ENCODE measurements around the gene SLC35F2. TPM values are rescaled to one million over a fixed set of nuclear protein-coding genes. Genes with fewer than 3 reads are reported as not detected.

Gene SLC35F2
- total and polyA plus RNA-seq, 2 of the 8 experiments (the other 6 are each of a cell fraction or from before 2014, with no cell fraction given) = 15.1 to 29.7 TPM

GRCh38 chr11:107842412-107843100 is 16.0 kb downstream of the SLC35F2 start:
- 85% methylated on average over 8 of the region's 8 CpGs; no CpG with 5 or more reads in 1 of the 2 experiments for WGBS, 2 experiments (ENCODE audit: extremely low coverage in 1 of 2, insufficient coverage in 1 of 2, insufficient read length in 1 of 2, insufficient replicate concordance in 2 of 2, low coverage in 1 of 2, low lambda C conversion rate in 2 of 2, missing lambda C conversion rate in 1 of 2)
- no peak overlapping the region for H3K27ac ChIP-seq (ENCODE audit: low read depth, low read length)

More at GRCh38 chr11:107842412-107843100, 16.0 kb downstream of the SLC35F2 start:
- Histone ChIP-seq H3K18ac (ENCODE audit: extremely low read depth, low read length) (no peak overlapping the region), H3K27me3 (replicated peaks in 1 of 4; ENCODE audit: control insufficient read depth in 3 of 4, extremely low read depth in 1 of 4, insufficient read depth in 3 of 4, low read length in 3 of 4) (no peaks in the 10 kb centered on the region), H3K4me2 (ENCODE audit: insufficient read depth in 1 of 2, low read depth in 2 of 2, low read length in 2 of 2) (no peak overlapping the region), H3K36me3 (ENCODE audit: control insufficient read depth in 2 of 4, insufficient read depth in 4 of 4, low read length in 3 of 4) (no peaks in the 10 kb centered on the region), H4K91ac (replicated peaks; ENCODE audit: insufficient read length, low read length) (no peak overlapping the region), H3K79me2 (ENCODE audit: control insufficient read depth in 1 of 2, insufficient read depth in 2 of 2, low read length in 2 of 2) (peaks cover 0 to 8% of the 10 kb centered on the region in 2 experiments; a peak in 2 of 4 replicates), H4K5ac (ENCODE audit: insufficient read length, low read depth, low read length) (no peak overlapping the region), H3K4ac (replicated peaks; ENCODE audit: insufficient read length, low read depth, low read length) (no peak overlapping the region), H3K23me2 (ENCODE audit: low read depth, low read length) (no peaks in the 10 kb centered on the region), H4K8ac (ENCODE audit: extremely low read depth, insufficient read depth, low read length) (no peak overlapping the region), H3K4me3 (ENCODE audit: extremely low read depth in 1 of 4, insufficient read depth in 2 of 4, low read depth in 3 of 4, low read length in 4 of 4) (no peak overlapping the region), H3K79me1 (ENCODE audit: low read depth, low read length) (peaks cover 4% of the 10 kb centered on the region; the same call in 1 of the 2 replicates), H3K23ac (ENCODE audit: insufficient read length) (no peak overlapping the region), H2BK5ac (ENCODE audit: low read depth, low read length) (no peak overlapping the region), H2BK120ac (replicated peaks; ENCODE audit: low read depth, low read length) (no peak overlapping the region), H4K20me1 (replicated peaks in 1 of 2; ENCODE audit: control insufficient read depth in 1 of 2, insufficient read depth in 2 of 2, low read length in 2 of 2) (no peaks in the 10 kb centered on the region), H2BK20ac (ENCODE audit: low read length) (no peak overlapping the region), H3K4me1 (replicated peaks in 1 of 4; ENCODE audit: control insufficient read depth in 3 of 4, insufficient read depth in 4 of 4, low read length in 3 of 4) (no peaks in the 10 kb centered on the region), H2AK5ac (ENCODE audit: low read depth, low read length) (no peak overlapping the region), H2AFZ (ENCODE audit: low read length) (no peak overlapping the region), H3K9me3 (ENCODE audit: insufficient read depth in 2 of 2, low read depth in 1 of 2, low read length in 1 of 2) (no peaks in the 10 kb centered on the region), H2BK15ac (ENCODE audit: low read length) (no peak overlapping the region), H3K9ac (replicated peaks in 1 of 4; ENCODE audit: extremely low read depth in 1 of 4, low read depth in 3 of 4, low read length in 3 of 4) (no peak overlapping the region), H2BK12ac (ENCODE audit: low read depth, low read length) (no peak overlapping the region), H3K14ac (ENCODE audit: insufficient read length) (no peak overlapping the region), H3K56ac (replicated peaks; ENCODE audit: insufficient read length, low read depth, low read length) (no peak overlapping the region)
- CTCF ChIA-PET (ENCODE audit: partially characterized antibody) = interaction anchor here (0.7 to 1.1 kb wide), 4 partner anchors 9 to 302 kb away, joined by 3 to 4 read pairs (median 3); no protein-coding TSS in a partner anchor
- TF ChIP-seq SUZ12 (IDR thresholded peaks at IDR 0.05; ENCODE audit: low read length) = no peak
- no peak for TF ChIP-seq E2F6 (IDR thresholded peaks at IDR 0.05)
- no peak for TF ChIP-seq CHD1 (IDR thresholded peaks at IDR 0.05; ENCODE audit: low read depth, low read length)
- TF ChIP-seq SRF (IDR thresholded peaks at IDR 0.05; ENCODE audit: low read depth, low read length) = no peak
- TF ChIP-seq CEBPB (IDR thresholded peaks at IDR 0.05; ENCODE audit: low read depth, low read length) = no peak
- no peak for TF ChIP-seq PHF8 (conservative IDR thresholded peaks at IDR 0.05; ENCODE audit: low read depth, low read length)
- TF ChIP-seq POLR2AphosphoS5 (IDR thresholded peaks at IDR 0.05; ENCODE audit: low read depth, low read length) = no peak
- no peak for TF ChIP-seq TCF12 (IDR thresholded peaks at IDR 0.05; ENCODE audit: low read depth, low read length)
- TF ChIP-seq TAF1 (IDR thresholded peaks at IDR 0.05; ENCODE audit: low read depth, low read length) = no peak
- no peak for TF ChIP-seq JUN (IDR thresholded peaks at IDR 0.05; ENCODE audit: low read depth, low read length)
- TF ChIP-seq RFX5 (IDR thresholded peaks at IDR 0.05; ENCODE audit: borderline replicate concordance, low read depth, low read length) = no peak
- POLR2A ChIA-PET (ENCODE audit: partially characterized antibody) = interaction anchor here (1.0 kb wide), 1 partner anchor 17 kb away, joined by 5 read pairs; no protein-coding TSS in a partner anchor
- no peak for FAIRE-seq
- DNase-seq (ENCODE audit: low read depth in 1 of 2, low spot score in 2 of 2) = no peak

Data from H1 (cell line).